HG03558 (cell line): ENCODE results near the gene ATXN7.

ENCODE experiments used
- ATAC-seq: cut with Tn5 transposase; IDR thresholded peaks from one replicate; pipeline ENCODE4 v1.9.1; 2021; ENCODE audit warnings: moderate number of reproducible peaks; ENCODE audit not compliant: unreplicated experiment; ENCODE audit errors: extremely low read depth

Gene ATXN7

DNA sequence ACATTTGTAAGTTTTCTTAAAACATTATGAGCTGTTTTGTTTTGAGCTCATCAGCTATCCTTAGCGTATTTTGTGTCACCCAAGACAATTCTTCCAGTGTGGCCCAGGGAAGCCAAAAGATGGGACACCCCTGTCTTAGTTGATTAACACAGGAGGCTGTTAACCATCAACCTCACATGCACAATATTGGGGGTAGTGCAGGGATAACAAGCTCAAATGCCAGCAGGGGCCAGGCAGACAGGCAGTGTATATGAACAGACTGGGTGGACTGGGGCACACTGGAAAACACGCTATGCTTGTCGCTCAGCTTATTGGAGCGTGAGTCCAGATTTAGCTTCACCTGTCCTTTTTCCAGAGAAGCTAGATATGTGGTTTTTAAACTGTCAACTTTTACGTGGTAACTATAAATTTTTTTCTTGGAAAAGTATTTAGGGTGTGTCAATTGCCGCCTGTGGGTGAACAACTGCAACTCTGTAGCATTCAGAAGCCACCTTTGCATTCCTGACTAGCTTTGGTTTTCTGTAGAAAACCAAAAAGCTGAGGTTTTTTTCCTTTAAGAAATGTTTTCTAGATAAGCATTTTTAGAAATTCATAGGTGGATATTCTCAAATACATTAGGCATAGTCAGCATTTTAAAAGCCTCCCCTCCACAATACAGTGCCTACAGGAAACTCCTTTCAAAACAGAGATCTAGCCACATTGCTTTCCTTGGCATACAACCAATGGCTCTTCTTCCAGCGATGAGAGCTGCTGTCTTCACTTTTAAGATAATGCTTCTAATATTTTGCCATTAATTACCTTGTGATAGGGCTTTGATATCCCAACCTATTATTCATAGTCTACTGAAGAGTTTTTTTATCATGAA lies 145.1 kb downstream of the ATXN7 start:
- ATAC-seq, result no peak

DNA sequence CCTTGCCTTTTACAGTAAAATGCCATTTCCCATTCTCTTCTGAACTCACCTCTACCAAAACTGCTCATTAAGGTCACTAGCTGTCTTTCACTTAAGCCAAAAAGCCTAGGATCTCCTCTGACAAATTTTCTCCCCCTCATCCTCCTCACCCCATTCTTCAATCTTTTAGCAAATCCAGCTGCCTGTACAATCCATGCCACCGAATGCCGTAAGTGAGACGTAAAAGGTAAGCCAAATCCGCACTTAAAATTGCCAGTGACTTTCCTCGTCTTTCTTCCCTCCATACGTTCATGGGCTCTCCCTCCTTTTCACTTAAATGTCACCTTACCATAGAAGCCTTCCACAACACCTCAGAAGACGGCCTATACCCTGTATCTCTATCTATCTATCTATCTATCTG lies 145.9 kb downstream of the ATXN7 start:
- ATAC-seq, result no peak

DNA sequence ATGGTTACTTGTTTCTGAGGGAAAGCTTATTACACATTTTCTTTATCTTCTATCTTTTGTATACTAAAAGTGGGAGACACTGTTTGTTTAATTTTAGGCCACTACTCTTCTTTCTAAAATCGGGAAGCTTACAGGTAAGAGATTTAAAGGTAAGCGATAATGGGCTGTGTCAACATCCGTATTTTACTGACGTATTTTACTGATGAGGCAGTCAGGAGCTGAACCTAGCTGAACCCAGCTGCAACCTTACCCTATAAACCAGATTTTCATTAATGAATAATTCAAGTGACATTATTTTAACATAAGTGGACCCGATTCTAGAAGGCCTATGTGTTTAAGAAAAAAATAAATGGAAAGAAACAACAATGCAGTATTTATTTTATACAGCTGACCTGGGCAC lies 146.5 kb downstream of the ATXN7 start:
- no peak for ATAC-seq

DNA sequence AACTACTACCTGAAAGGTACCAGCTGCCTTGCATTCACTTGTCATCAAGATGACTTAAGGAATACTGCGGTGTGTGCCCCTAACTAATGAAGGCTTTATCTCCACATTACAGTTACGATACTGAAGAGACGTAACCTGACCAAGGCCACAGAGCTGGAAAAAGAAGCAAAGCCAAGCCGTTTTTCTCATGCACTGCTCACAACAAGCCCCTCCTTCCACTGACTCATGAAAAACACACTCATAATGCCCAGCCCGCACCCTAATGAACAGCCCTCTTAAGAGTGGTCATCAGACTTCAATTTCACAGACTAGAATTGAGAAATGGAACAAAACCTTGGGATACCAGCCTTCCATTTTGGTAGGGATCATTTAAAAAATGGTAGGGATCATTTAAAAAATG lies 148.0 kb downstream of the ATXN7 start:
- ATAC-seq, result no peak

DNA sequence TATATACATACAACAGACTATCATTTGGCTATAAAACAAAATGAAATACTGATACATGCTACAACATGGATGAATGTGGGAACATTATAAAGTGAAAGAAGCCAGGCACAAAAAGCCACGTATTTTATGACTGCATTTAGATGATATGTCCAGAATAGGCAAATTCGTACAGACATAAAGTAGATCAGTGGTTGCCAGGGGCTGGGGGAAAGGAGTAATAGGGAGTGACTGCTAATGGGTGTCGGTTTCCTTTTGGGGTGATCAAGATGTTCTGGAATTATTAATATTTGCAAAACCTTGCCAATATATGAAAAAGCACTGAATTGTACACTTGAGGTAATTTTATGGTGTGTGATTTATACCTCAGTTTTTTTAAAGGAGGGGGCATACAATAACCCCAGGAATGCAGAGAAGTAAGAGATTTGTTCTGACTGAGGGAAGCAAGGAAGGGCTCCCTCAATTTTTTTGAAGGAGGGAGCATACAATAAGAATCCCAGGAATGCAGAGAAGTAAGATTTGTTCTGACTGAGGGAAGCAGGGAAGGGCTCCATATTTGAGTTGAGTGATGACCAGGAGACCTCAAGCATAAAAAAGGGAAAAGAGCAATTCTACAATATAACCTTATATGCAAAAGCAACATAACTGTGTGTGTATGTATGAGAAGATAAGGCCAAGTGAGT lies 153.4 kb downstream of the ATXN7 start:
- ATAC-seq, result no peak

DNA sequence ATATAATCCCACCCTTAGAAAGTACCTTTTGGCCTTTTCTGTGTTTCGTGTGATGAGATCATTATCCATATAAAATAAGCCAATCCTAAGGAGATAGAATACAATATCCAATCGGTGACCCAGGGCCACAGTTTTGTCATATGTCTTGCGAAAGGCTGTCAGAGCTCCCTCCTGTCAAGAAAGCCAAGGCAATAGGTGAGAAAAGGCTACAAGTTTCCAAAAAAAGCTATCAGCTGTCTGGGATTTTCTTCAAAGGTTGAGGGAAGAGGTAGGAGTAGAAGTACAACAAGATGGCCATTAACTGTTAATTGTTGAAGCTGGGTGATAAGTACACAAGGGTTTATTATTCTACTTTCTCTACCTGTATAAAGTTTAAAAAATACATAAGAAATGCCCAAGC lies 155.6 kb downstream of the ATXN7 start:
- ATAC-seq, result no peak

DNA sequence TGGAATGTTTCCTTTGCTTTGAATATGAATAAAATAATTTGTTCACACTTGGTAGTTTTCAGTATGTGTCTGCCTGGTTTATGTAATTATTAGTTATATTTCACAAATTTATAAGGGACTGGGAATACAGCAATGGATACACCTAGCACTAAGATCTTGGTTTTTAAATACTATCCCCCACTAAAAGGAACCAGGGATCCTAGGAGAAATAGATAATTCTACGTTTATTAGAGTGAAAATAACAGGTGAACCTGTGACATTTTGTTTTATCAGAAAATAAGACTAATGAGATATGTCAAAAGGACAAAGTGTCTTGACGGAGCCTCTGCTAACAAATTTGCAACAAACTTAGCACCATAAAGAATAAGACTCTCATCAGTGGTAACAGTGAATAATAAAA lies 156.2 kb downstream of the ATXN7 start:
- no peak for ATAC-seq

DNA sequence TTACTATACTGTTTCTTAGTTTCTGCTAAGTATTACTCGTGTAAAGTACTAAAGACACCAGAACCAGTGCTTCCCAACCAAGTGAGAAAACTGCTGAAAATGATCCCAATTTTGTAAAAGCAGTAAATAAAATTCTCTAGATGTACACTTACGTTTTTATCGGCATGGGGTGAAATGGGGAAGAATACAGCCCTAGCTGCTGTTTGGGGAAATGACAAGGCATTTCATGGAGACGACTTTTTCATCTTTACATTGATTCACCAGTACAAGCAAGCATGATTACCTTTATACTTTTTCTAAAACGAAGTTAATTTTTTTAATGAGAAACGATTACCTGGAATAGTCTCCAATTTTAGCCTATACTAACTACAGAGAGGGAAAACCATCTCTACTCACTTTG lies 158.3 kb downstream of the ATXN7 start:
- ATAC-seq, result no peak

DNA sequence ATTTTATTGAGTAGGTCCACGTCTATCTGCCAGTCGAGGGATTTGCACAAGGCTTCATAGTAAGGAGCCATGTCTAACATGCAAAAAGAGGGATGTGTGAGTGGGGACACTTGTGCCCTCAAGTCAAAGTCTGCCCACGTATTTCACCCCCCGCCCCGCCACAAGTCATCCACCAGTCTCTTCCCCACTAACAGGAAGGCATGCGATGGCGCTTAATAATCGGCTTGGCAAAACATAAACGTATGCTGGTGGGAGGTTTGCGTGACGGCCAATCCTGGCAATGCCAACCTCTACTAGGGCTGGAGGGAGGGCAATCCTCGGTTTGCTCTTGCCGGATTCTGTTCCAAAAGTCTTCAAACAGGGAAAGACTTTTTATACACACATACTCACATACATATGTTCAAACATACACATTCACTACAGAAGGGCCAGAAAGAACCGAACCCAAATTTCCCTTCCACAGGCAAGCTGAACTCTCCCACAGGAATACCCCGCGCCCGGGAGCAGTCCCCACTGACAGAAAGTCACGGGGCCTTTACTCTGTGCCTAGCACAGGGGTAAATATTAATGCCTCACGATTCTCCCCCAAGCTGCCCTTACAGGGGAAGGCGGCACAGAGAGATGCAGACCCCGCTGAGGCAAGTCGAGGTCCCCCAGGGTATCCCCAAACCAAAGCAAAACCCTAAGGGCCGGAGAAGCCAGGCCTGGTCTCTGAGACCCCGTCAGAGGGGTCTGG lies 159.0 kb downstream of the ATXN7 start:
- no peak for ATAC-seq

DNA sequence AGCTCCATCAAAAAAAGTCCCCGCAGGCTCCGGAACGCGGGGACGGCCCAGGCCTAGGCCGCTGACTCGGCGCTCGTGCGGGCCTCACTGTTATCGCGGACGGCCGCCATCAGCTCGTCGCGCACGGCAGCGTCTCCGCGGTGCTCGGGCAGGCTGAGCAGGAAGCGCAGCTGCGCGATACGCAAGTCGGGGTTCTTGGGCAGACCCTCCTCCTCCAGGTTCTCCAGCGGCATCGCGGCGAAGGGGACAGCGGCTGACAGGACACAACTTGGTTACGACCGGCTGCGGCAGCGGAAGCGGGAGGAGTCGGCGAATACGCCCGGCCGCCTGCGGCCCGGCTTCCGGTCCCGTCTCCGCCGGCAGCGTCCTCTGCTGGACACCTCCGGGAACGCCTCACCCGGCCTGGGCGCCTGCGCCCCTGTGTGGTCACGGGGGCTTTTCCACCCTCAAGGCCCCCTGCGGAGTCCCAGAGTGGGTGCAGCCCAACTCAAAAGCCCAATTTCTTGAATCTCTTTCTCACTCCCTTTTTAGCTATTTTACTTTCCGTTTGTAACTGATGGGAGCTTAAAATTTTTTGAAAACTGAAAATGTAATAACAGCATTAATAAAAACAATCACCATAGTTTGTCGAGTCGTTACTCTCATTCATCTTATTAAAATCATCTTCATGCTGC lies 159.7 kb downstream of the ATXN7 start, which contains the start of gene PSMD6:
Gene PSMD6 (minus strand): TSS at position 308 of the 674 bp plus-strand sequence. CDS start 75 bp downstream, at position 233.
- peak; percentile 92 for ATAC-seq

DNA sequence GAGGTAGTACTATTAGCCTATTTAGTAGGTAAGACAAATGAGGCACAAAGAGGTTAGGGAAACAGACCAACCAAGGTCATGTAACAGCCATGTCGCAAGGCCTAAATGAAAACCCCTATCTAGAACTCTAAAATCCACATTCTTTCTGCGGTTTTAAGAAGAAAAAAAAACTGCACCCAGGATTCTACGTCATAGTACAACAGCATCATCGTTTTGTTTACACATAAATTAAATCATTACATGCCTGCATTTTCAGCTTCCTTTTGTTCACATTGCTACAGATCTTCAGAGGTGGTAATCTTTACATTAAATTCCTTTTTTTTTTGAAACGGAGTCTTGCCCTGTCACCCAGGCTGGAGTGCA lies 160.2 kb downstream of the ATXN7 start:
- ATAC-seq, result no peak

DNA sequence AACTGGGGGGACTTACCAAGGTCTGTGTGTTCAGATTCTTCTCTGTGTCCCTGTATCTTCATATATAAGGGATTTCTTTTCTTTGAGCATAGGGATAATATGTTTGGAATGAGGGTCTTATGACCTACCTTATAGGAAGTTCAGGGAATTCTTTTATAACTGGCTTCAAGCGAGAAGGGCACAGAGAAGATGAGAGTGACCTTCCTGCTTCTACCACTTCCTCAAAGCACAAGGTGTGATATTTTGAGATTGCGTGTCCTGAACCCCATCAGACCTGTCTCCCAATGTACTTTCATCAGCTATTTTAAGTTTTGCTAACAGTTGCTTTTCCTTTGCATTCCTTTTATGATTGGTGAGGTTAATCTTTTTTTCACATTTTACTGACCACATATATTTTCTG lies 162.7 kb downstream of the ATXN7 start:
- no peak for ATAC-seq

DNA sequence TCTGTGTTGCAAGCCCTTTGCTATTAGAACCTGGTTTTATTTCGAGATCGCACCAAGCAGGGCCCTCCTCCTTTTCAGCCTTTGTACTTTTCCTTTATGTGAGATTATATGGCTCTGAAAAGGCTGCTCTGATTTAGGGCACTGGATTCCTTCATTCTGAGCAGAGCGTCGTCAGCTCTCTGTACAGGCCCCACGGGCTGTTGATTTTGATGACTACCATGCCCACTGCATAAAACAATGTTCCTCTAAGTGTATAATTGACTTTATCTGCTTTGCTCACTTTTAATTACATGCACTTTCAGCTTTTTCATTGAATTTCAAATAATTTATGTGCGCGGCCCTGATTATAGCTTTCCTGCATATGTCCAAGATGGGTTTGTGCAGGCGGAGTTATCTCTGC lies 164.0 kb downstream of the ATXN7 start:
- ATAC-seq, result no peak

DNA sequence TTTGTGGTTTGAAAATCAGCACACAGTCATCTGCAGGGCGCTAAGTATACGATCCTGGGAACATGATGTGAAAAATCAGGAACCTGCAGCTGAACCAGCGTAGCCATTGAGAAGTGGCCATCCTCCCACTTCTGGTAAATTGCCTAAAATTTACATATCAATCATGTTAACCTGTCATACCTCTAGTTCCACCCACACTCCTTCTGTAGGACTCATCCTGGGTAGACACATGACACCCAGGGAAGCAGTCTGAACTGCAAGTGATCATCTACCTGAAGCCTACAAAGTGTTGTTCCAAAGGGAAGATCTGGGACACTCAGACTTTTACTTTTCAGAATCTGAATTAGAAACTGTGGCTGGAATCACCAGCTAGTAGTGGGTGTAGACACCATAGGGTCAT lies 165.1 kb downstream of the ATXN7 start:
- ATAC-seq, result no peak

DNA sequence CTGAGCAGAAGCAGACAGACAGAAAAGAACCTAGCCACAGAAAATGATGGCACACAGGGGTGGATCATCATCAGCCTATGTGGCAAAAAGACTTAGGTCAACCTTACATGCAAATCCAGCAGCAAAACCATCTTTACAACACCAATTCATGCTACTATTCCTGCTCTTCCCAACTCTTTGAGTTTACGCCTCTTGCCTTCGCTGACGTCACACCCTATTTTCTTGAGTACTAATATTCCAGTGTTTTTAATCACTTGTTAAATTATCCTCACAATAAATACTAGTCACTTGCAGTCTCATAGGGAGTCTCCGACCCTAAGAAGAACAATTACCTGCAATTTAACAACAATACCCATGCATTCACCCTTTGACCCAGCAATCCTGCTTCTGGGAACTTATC lies 165.6 kb downstream of the ATXN7 start:
- no peak for ATAC-seq

DNA sequence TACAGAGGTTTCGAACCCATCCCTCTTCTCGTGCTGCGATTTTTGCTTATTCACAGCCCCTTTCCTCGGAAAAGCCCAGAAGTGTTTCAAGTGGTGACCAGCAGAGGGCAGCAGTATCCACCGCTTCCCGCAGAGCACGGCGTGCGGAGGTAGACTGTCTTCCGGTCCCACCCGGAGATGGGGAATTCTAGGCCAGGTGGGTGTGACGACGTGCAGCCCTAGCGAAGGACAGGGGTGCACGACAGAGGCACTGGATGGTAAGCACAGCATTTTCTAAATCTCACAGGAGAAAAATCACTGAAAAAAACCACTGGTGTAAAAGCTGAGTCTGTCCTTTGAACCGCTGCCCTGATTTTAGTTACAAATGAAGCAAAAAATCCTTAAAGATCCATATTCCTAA lies 167.1 kb downstream of the ATXN7 start:
- peak; percentile 98 for ATAC-seq

DNA sequence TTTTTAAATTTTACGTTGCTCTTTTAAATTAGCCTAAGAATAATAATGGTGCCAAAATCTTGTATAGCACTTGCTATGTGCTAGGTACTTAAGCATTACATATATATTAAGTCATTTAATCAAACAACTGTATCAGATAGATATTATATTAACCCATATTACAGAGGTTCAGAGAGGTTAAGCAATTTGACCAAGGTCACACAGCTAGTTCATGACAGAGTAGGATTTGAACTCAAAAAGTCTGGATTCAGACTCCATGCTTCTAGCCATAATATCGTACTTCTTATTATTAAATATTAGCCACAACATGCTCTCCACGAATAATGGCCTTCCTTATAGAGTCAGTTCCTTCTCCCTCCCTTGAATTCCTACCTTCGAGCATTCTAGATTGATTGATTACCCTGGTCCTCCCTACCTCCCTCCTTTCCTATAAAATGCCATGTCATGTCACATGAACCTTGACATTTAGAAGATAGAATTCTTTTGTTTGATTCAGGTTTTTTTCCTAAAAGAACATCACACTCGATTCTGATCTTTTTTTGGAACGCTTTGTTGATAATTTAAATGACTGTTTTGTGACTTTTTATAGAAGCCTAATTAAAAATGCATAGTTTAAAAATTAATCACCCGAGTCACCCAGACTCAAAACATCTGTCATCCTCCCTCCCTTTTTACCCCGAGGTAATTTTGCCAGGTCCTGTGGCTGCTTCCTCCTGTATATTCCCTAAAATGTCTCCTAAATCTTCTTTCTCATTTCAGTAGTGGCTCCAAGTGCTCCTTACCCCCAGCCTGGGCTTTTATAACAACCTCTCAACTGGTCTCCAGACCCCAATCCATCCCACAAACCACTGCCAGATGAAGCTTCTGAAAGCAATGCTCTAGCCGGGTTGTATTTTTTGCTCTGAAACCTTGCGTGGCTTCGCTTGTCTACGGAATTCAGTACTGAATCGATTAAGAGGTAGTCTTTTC lies 168.2 kb downstream of the ATXN7 start:
- ATAC-seq, result no peak

DNA sequence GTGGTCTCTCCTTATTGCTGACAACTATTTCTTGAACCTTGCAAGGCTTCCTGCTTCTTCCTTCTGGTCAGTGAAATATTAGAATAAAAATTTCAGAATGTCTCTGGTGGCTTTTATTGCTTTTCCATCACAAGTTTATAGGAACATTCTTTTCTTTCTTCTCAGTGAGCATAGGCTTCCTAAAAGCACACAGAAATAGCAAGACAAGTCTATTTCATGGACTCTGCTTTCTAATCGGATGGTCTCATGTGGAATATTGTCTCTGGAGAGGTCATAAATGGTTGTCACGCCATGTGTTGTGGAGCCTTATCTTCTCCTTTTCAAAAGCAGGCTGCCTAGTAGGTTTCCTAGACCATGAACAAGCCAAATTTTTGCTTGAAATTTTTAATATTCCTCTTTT lies 169.4 kb downstream of the ATXN7 start:
- ATAC-seq, result no peak

DNA sequence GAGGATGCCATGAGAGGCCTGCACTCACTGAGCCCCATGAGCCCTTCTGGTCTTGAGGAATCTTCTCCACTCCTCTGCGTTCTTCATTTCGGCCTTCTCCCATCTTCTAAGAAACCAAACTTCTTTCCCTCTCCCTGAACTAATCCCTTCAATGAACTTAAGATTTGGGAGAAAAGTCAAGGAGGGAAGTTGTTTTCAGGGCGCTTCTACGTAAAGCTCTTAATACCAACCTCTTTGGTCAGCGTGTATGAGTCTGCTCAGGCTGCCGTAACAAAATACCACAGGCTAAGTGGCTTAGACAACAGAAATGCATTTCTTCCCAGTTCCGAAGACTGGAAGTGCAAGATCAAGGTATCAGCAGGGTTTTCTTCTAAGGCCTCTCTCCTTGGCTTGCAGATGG lies 173.4 kb downstream of the ATXN7 start:
- no peak for ATAC-seq
